MCF 10A (cell line): Measurements from ENCODE around the gene IFNL2. TPM values are rescaled to one million over a fixed set of nuclear protein-coding genes. Genes with fewer than 3 reads are reported as not detected.

Experiments used
- BruUV-seq: library from RNA; stranded (reverse); fragments of 400-500 nt; replicated peaks from 2 replicates; lab custom pipeline; 2021; lab: Mats Ljungman, UMichigan
- CTCF ChIA-PET: fragments of 300-600 bp; sonication (Branson Sonifier 250); formaldehyde crosslinking; extraction: SDS; loops from one replicate; lab custom pipeline; 2021; ENCODE audit warnings: antibody characterized with exemption, inconsistent platforms; lab: Yijun Ruan, JAX
- POLR2A ChIA-PET: fragments of 300-600, 350-650 bp; sonication (Branson Sonifier 250); formaldehyde crosslinking; extraction: SDS; loops from one replicate; lab custom pipeline; 2020; ENCODE audit warnings: antibody characterized with exemption, inconsistent platforms; lab: Yijun Ruan, JAX
- DNase-seq: peaks from one replicate; pipeline ENCODE4 v3.0.0-alpha.2; 2018; ENCODE audit not compliant: unreplicated experiment
- H3K27ac Mint-ChIP-seq: one replicate; pipeline ENCODE4 v1.8.0; 2022; ENCODE audit warnings: mild to moderate bottlenecking, low read depth, mixed read lengths; ENCODE audit not compliant: unreplicated experiment
- H3K27me3 Mint-ChIP-seq: one replicate; pipeline ENCODE4 v1.8.0; 2022; ENCODE audit warnings: mixed read lengths; ENCODE audit not compliant: insufficient read depth, unreplicated experiment
- H3K36me3 Mint-ChIP-seq: one replicate; pipeline ENCODE4 v1.8.0; 2022; ENCODE audit warnings: mild to moderate bottlenecking, moderate library complexity, mixed read lengths; ENCODE audit not compliant: insufficient read depth, unreplicated experiment
- H3K4me1 Mint-ChIP-seq: one replicate; pipeline ENCODE4 v1.8.0; 2022; ENCODE audit warnings: mixed read lengths; ENCODE audit not compliant: insufficient read depth, unreplicated experiment
- H3K4me3 Mint-ChIP-seq: one replicate; pipeline ENCODE4 v1.8.0; 2022; ENCODE audit warnings: mild to moderate bottlenecking, moderate library complexity, mixed read lengths; ENCODE audit not compliant: unreplicated experiment
- H3K9me3 Mint-ChIP-seq: one replicate; pipeline ENCODE4 v1.8.0; 2022; ENCODE audit warnings: mixed read lengths; ENCODE audit not compliant: unreplicated experiment
- CTCF ChIP-seq: fragments of 200-600 bp; IDR thresholded peaks from one replicate; pipeline ENCODE4 v1.8.0; 2022; ENCODE audit warnings: antibody characterized with exemption, mild to moderate bottlenecking; ENCODE audit not compliant: unreplicated experiment
- intact Hi-C: fragments of 100-400 bp; cut with micrococcal nuclease; formaldehyde crosslinking; loops from 2 replicates; pipeline ENCODE4 v1.14.1; 2022
- total RNA-seq: library from RNA; stranded (reverse); gene quantifications from 2 replicates; pipeline ENCODE4 v1.2.3, GENCODE V29; 2022

The IFNL2 gene
- total RNA-seq, 1 experiment from 2014 or later = not detected

- Mint-ChIP-seq H3K27ac (no peak overlapping the region), H3K4me1 (no peaks in the 10 kb centered on the region), H3K9me3 (no peaks in the 10 kb centered on the region), H3K4me3 (no peak overlapping the region), H3K27me3 (peaks cover 36% of the 10 kb centered on the region), H3K36me3 (no peaks in the 10 kb centered on the region)
- no TSS peak for BruUV-seq
- intact Hi-C loops = no loop called here
- TF ChIP-seq CTCF = no peak
- CTCF ChIA-PET = interaction anchor here (0.6 kb wide), 1 partner anchor 129 kb away, joined by 3 read pairs; no protein-coding TSS in a partner anchor
- no peak for DNase-seq
- POLR2A ChIA-PET = interaction anchor here (0.6 kb wide), 1 partner anchor 28 kb away, joined by 3 read pairs; no protein-coding TSS in a partner anchor
Measured at GRCh38 chr19:39251846-39252245, 16.4 kb upstream of the IFNL2 start.

- intact Hi-C loops = no loop called here
- Mint-ChIP-seq H3K9me3 (no peaks in the 10 kb centered on the region), H3K4me1 (no peaks in the 10 kb centered on the region), H3K27me3 (peaks cover 38% of the 10 kb centered on the region), H3K27ac (no peak overlapping the region), H3K36me3 (no peaks in the 10 kb centered on the region), H3K4me3 (no peak overlapping the region)
- BruUV-seq = no TSS peak
- POLR2A ChIA-PET = interaction anchor here (0.6 kb wide), 1 partner anchor 28 kb away, joined by 3 read pairs; no protein-coding TSS in a partner anchor
- DNase-seq = no peak
- TF ChIP-seq CTCF = no peak
- CTCF ChIA-PET = no interaction called here
Measured at GRCh38 chr19:39252458-39252857, 15.7 kb upstream of the IFNL2 start.

GRCh38 chr19:39253374-39254149 is 14.6 kb upstream of the IFNL2 start:
- intact Hi-C loops = no loop called here
- Mint-ChIP-seq H3K36me3 (no peaks in the 10 kb centered on the region), H3K4me1 (no peaks in the 10 kb centered on the region), H3K4me3 (no peak overlapping the region), H3K9me3 (no peaks in the 10 kb centered on the region), H3K27ac (no peak overlapping the region), H3K27me3 (peaks cover 38% of the 10 kb centered on the region)
- TF ChIP-seq CTCF = no peak
- no TSS peak for BruUV-seq
- ChIA-PET POLR2A (no interaction called here), CTCF (no interaction called here)
- DNase-seq = no peak

- H3K27me3 Mint-ChIP-seq = peaks cover 47% of the 10 kb centered on the region
- no peaks in the 10 kb centered on the region for H3K4me1 Mint-ChIP-seq
- POLR2A ChIA-PET = no interaction called here
- H3K27ac Mint-ChIP-seq = no peak overlapping the region
- CTCF ChIA-PET = no interaction called here
- no peak for TF ChIP-seq CTCF
- intact Hi-C loops = no loop called here
- H3K4me3 Mint-ChIP-seq = no peak overlapping the region
- no peaks in the 10 kb centered on the region for H3K9me3 Mint-ChIP-seq
- BruUV-seq = no TSS peak
- no peak for DNase-seq
- no peaks in the 10 kb centered on the region for H3K36me3 Mint-ChIP-seq
Measured at GRCh38 chr19:39254531-39255345, 13.5 kb upstream of the IFNL2 start.
